Common myeloid progenitor, CD34-positive (primary cell): Measurements from ENCODE around the gene IL17RA.

ENCODE experiments used
- CTCF ChIA-PET: fragments of 350-600 bp; sonication (Branson Sonifier 250); formaldehyde crosslinking; loops from one replicate; lab custom pipeline; 2021; ENCODE audit warnings: antibody characterized with exemption; lab: Charles Lee
- POLR2A ChIA-PET: fragments of 350-600 bp; sonication (Branson Sonifier 250); formaldehyde crosslinking; loops from one replicate; lab custom pipeline; 2021; ENCODE audit warnings: antibody characterized with exemption; lab: Charles Lee
- DNase-seq, 3 donors: peaks; one replicate each; pipeline versions ENCODE4 v3.0.0 to v3.0.0-alpha.2; 2013
- H3K27ac ChIP-seq, 2 experiments: 1 replicate in 1 of 2; 2 replicates in 1 of 2; pipeline ENCODE4 v1.7.0; 2013; ENCODE audit warnings: inconsistent platforms in 2 of 2, low read length in 2 of 2, mild to moderate bottlenecking in 2 of 2, low read depth in 1 of 2, moderate library complexity in 1 of 2; ENCODE audit not compliant: severe bottlenecking in 2 of 2, insufficient read depth in 1 of 2, poor library complexity in 1 of 2
- H3K27me3 ChIP-seq, 5 experiments: replicated peaks in 2 of 5; 1 replicate in 3 of 5; 2 replicates in 2 of 5; pipeline versions ENCODE4 v1.6.1 to v1.7.0; 2013; ENCODE audit warnings: low read length in 4 of 5, mild to moderate bottlenecking in 2 of 5, moderate library complexity in 2 of 5, inconsistent platforms in 1 of 5; ENCODE audit not compliant: insufficient read depth in 5 of 5, control insufficient read depth in 4 of 5
- H3K36me3 ChIP-seq, 4 experiments: 1 replicate in 2 of 4; 2 replicates in 2 of 4; pipeline versions ENCODE4 v1.6.1 to v1.7.0; 2013; ENCODE audit warnings: low read length in 3 of 4, control low read depth in 1 of 4, mild to moderate bottlenecking in 1 of 4; ENCODE audit not compliant: control insufficient read depth in 4 of 4, insufficient read depth in 4 of 4
- H3K4me1 ChIP-seq, 4 experiments: 1 replicate in 3 of 4; 2 replicates in 1 of 4; pipeline versions ENCODE4 v1.6.1 to v1.7.1; 2013; ENCODE audit warnings: low read length in 3 of 4, mild to moderate bottlenecking in 3 of 4, control low read depth in 1 of 4, inconsistent platforms in 1 of 4, moderate library complexity in 1 of 4; ENCODE audit not compliant: control insufficient read depth in 4 of 4, insufficient read depth in 4 of 4; ENCODE audit errors: control extremely low read depth in 1 of 4
- H3K4me3 ChIP-seq, 7 experiments: 1 replicate in 4 of 7; 2 replicates in 3 of 7; pipeline versions ENCODE4 v1.5.1 to v1.7.0; 2013; ENCODE audit warnings: mild to moderate bottlenecking in 7 of 7, low read length in 6 of 7, moderate library complexity in 6 of 7, inconsistent platforms in 2 of 7, low read depth in 2 of 7, control low read depth in 1 of 7; ENCODE audit not compliant: insufficient read depth in 4 of 7, control insufficient read depth in 1 of 7; ENCODE audit errors: extremely low read depth in 1 of 7
- H3K9me3 ChIP-seq, 5 experiments: 1 replicate in 4 of 5; 2 replicates in 1 of 5; pipeline versions ENCODE4 v1.6.1 to v1.7.1; 2013; ENCODE audit warnings: low read length in 4 of 5, mild to moderate bottlenecking in 2 of 5, inconsistent platforms in 1 of 5, low read depth in 1 of 5, moderate library complexity in 1 of 5; ENCODE audit not compliant: control insufficient read depth in 4 of 5, insufficient read depth in 2 of 5; ENCODE audit errors: control extremely low read depth in 1 of 5
- WGBS: methylation state at CpG from one replicate; pipeline ENCODE4 v1.1.5; 2013; ENCODE audit not compliant: insufficient coverage; 5-methylcytosine and 5-hydroxymethylcytosine counted together

IL17RA gene

GRCh38 chr22:17149076-17149815, 64.4 kb downstream of the IL17RA start:
- DNase-seq: no peak
- POLR2A ChIA-PET: no interaction called here
- Histone ChIP-seq H3K4me3 (no peak overlapping the region), H3K36me3 (peaks cover 2 to 29% (median 12%) of the 10 kb centered on the region in 4 experiments), H3K27me3 (no peaks in the 10 kb centered on the region), H3K9me3 (no peaks in the 10 kb centered on the region), H3K4me1 (no peaks in the 10 kb centered on the region), H3K27ac (no peak overlapping the region)
- CTCF ChIA-PET: interaction anchor here (1.6 kb wide), 1 partner anchor 352 kb away, joined by 3 read pairs; no protein-coding TSS in a partner anchor
- 100% methylated on average over 7 of the region's 9 CpGs for WGBS

GRCh38 chr22:17152340-17152739, 67.5 kb downstream of the IL17RA start:
- CTCF ChIA-PET: no interaction called here
- WGBS: 95% methylated on average over 5 of the region's 6 CpGs

DNA sequence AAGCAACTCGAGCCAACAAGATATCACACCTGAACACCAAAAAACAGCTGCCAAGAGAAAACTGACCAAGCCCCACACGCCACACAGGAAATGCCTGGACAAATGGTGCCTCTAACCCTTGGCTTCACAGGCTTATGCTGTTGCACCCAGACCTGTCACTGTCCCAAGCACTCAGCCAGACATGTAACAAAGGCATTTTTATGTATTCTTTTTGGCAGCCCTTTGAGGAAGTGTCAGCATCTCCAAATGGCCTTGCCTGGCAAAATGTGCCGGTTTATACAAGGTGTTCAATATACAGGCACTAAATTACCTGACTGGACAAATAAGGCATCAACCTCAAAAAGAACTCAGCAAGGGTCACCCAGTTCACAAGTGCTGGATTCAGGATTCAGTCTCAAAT, 68.2 kb downstream of the IL17RA start:
- 100% methylated on average over 3 of the region's 3 CpGs for WGBS
- no peak overlapping the region for H3K27ac ChIP-seq
- ChIA-PET POLR2A (no interaction called here), CTCF (no interaction called here)
- DNase-seq: no peak
- H3K9me3 ChIP-seq: no peaks in the 10 kb centered on the region
- no peak overlapping the region for H3K4me3 ChIP-seq
- peaks cover 0 to 7% (median 3%) of the 10 kb centered on the region in 4 experiments for H3K4me1 ChIP-seq
- peaks cover 0 to 13% (median 3%) of the 10 kb centered on the region in 4 experiments for H3K36me3 ChIP-seq
- H3K27me3 ChIP-seq: no peaks in the 10 kb centered on the region

More at GRCh38 chr22:17152340-17152739, 67.5 kb downstream of the IL17RA start:
- H3K4me1 ChIP-seq: peaks cover 0 to 5% (median under 1%) of the 10 kb centered on the region in 4 experiments
- no peak overlapping the region for H3K4me3 ChIP-seq
- peaks cover 0 to 18% (median 5%) of the 10 kb centered on the region in 4 experiments for H3K36me3 ChIP-seq
- no peak overlapping the region for H3K27ac ChIP-seq
- POLR2A ChIA-PET: no interaction called here
- no peaks in the 10 kb centered on the region for H3K27me3 ChIP-seq
- DNase-seq: no peak
- H3K9me3 ChIP-seq: no peaks in the 10 kb centered on the region

DNA sequence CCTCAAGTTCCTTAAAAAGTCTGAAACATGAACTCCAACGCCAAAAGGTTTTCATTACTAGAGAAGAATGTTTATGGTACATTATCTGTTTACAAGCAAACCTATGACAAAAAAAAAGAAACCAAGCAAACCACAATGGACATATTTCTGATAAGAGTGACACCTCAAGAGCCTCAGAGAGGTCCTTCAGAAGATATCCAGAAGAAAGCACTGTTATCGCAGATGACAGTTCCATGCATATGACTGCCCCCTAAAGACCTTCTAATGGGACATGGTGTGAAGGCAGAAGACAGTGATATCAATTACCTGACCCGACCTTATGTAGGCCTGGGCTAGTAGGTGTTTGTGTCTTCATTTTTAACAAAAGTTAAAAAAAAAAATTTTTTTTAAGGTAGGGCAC, 71.1 kb downstream of the IL17RA start:
- Histone ChIP-seq H3K27ac (no peak overlapping the region), H3K4me1 (peaks cover 0 to 23% (median 18%) of the 10 kb centered on the region in 4 experiments), H3K9me3 (no peaks in the 10 kb centered on the region), H3K4me3 (no peak overlapping the region), H3K27me3 (no peaks in the 10 kb centered on the region), H3K36me3 (peaks cover 0 to 2% (median 0%) of the 10 kb centered on the region in 4 experiments)
- 83% methylated on average over 1 of the region's 3 CpGs for WGBS
- DNase-seq: no peak
- CTCF ChIA-PET: no interaction called here
- POLR2A ChIA-PET: no interaction called here

GRCh38 chr22:17157714-17158113, 72.9 kb downstream of the IL17RA start:
- H3K27ac ChIP-seq: no peak overlapping the region
- H3K36me3 ChIP-seq: no peaks in the 10 kb centered on the region
- 100% methylated on average over 3 of the region's 3 CpGs for WGBS
- DNase-seq: no peak
- POLR2A ChIA-PET: interaction anchor here (0.9 kb wide), 1 partner anchor 51 kb away, joined by 4 read pairs; no protein-coding TSS in a partner anchor
- peak overlapping the region in 1 of 7 experiments; percentile 81 for H3K4me3 ChIP-seq
- H3K27me3 ChIP-seq: no peaks in the 10 kb centered on the region
- no peaks in the 10 kb centered on the region for H3K9me3 ChIP-seq
- CTCF ChIA-PET: interaction anchor here (0.9 to 2.6 kb wide), 8 partner anchors 10 to 95 kb away, joined by 3 to 17 read pairs (median 3); no protein-coding TSS in a partner anchor
- H3K4me1 ChIP-seq: peaks cover 0 to 23% (median 18%) of the 10 kb centered on the region in 4 experiments

- 65% methylated on average over 16 of the region's 17 CpGs for WGBS
- Histone ChIP-seq H3K27ac (no peak overlapping the region), H3K4me1 (peaks cover 0 to 23% (median 18%) of the 10 kb centered on the region in 4 experiments), H3K36me3 (no peaks in the 10 kb centered on the region), H3K4me3 (peak overlapping the region in 5 of 7 experiments; percentile 34 to 81 (median 70)), H3K27me3 (no peaks in the 10 kb centered on the region), H3K9me3 (no peaks in the 10 kb centered on the region)
- DNase-seq: no peak
- ChIA-PET POLR2A (interaction anchor here (0.9 kb wide), 1 partner anchor 51 kb away, joined by 4 read pairs; no protein-coding TSS in a partner anchor), CTCF (interaction anchor here (0.7 to 2.6 kb wide), 8 partner anchors 10 to 100 kb away, joined by 3 to 17 read pairs (median 3); no protein-coding TSS in a partner anchor)
These were observed 73.4 kb downstream of the IL17RA start for GRCh38 chr22:17158176-17158567.
